ENCODE results near the gene DRAM2. TPM values are rescaled to one million over a fixed set of nuclear protein-coding genes. Genes with fewer than 3 reads are reported as not detected.

DRAM2 gene
- total and polyA plus RNA-seq, 2 of the 13 experiments (the other 11 are each of a cell fraction or from before 2014, with no cell fraction given): 33.2 to 123 TPM

DNA sequence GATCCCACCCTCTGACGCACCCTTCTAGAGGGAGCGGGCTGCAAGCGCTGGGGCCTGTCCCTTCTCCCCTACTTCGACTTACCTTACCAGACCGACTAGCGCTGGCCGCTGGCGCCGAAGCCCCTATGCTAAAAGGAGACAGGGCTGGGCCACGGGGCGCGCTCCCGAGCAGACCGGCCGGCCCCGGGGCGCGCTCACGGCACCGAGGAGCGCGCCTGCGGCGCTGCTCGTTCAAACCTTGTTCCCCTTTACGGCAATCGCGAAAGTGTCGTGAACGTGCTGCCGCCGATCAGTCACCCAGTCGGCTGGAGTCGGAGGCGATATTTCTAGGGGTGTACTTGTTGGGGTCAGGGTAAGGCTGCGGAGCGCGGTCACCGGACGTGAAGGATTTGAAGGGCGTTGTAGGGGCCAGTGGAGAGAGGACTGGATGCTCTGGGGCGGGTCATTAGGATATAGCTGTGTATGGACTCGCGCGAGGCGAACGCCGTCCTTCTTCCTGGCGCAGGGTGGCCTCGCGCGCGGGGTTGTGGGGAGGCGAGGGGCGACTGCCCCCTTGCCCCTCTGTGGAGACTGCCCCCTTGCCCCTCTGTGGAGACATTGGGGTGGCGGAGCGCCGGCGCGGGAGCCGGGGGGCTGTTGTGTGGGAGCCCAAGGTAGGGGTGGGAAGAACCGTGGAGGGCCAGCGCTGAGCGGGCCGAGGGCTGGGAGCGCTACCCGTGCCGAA, at the start of gene DRAM2, which contains the start of gene CEPT1 (continued):
- TF ChIP-seq ZNF674 (CRISPR knock-in tag; IDR thresholded peaks at IDR 0.05; ENCODE audit: low read depth) (no peak), ZBED4 (CRISPR knock-in tag; IDR thresholded peaks at IDR 0.05; ENCODE audit: borderline replicate concordance) (peak; percentile 63; the same call in 1 of the 2 replicates), ZNF775 (CRISPR knock-in tag; IDR thresholded peaks at IDR 0.05; ENCODE audit: borderline replicate concordance) (no peak), ZNF816 (CRISPR knock-in tag; IDR thresholded peaks at IDR 0.05; ENCODE audit: borderline replicate concordance) (no peak), NKX3-1 (CRISPR knock-in tag; IDR thresholded peaks at IDR 0.05) (no peak; the same call in 1 of the 2 replicates), ZFP37 (CRISPR knock-in tag; IDR thresholded peaks at IDR 0.05; ENCODE audit: borderline replicate concordance) (0 out of 2 replicates have a peak, but pooled peaks have one; percentile 46), SSRP1 (CRISPR knock-in tag; IDR thresholded peaks at IDR 0.05) (no peak), NPAS2 (CRISPR knock-in tag; IDR thresholded peaks at IDR 0.05; ENCODE audit: borderline replicate concordance) (no peak), HNRNPLL (IDR thresholded peaks at IDR 0.05; ENCODE audit: low read depth, low read length, poor library complexity, severe bottlenecking) (peak; percentile 81), MEIS1 (CRISPR knock-in tag; IDR thresholded peaks at IDR 0.05; ENCODE audit: borderline replicate concordance) (peak; percentile 14; the same call in 1 of the 2 replicates), ZMYM4 (CRISPR knock-in tag; IDR thresholded peaks at IDR 0.05) (peak; percentile 76), NFYB (CRISPR knock-in tag; IDR thresholded peaks at IDR 0.05) (peak; percentile 35; the same call in 1 of the 2 replicates), ZC3H4 (CRISPR knock-in tag; IDR thresholded peaks at IDR 0.05; ENCODE audit: borderline replicate concordance) (0 out of 2 replicates have a peak, but pooled peaks have one; percentile 17), NR1H2 (CRISPR knock-in tag; IDR thresholded peaks at IDR 0.05; ENCODE audit: borderline replicate concordance, low read depth) (no peak), ZSCAN31 (CRISPR knock-in tag; IDR thresholded peaks at IDR 0.05; ENCODE audit: low read depth) (peak; percentile 74; the same call in 1 of the 2 replicates), MTF1 (CRISPR knock-in tag; IDR thresholded peaks at IDR 0.05) (0 out of 2 replicates have a peak, but pooled peaks have one; percentile 54), U2AF1 (optimal IDR thresholded peaks at IDR 0.05; ENCODE audit: low read depth, low read length) (no peak), TBP (CRISPR knock-in tag; IDR thresholded peaks at IDR 0.05) (no peak), XBP1 (CRISPR knock-in tag; IDR thresholded peaks at IDR 0.05) (no peak), ARID5B (CRISPR knock-in tag; IDR thresholded peaks at IDR 0.05) (peak; percentile 12; the same call in 1 of the 2 replicates), RAD51 (IDR thresholded peaks at IDR 0.05; ENCODE audit: borderline replicate concordance) (no peak), ARNTL (CRISPR knock-in tag; IDR thresholded peaks at IDR 0.05) (no peak), HNRNPUL1 (IDR thresholded peaks at IDR 0.05; ENCODE audit: low read depth, low read length) (no peak)
